HG03095 (cell line): Measurements from ENCODE around the gene MRPS33.
"Not testable (repeated sequence)": the region's sequence is repeated elsewhere in the genome, so short reads cannot be mapped to it uniquely, and the experiment has no call there.

Source experiments
- ATAC-seq: cut with Tn5 transposase; IDR thresholded peaks from one replicate; pipeline ENCODE4 v1.9.1; 2021; ENCODE audit warnings: moderate library complexity; ENCODE audit not compliant: unreplicated experiment

MRPS33 gene

GRCh38 chr7:141014524-141015395 lies at the start of gene MRPS33:
TSS of gene MRPS33 (minus strand) at chr7:141014952. CDS start at chr7:141010633, 4,319 bp downstream.
- ATAC-seq: peak; percentile 99

DNA sequence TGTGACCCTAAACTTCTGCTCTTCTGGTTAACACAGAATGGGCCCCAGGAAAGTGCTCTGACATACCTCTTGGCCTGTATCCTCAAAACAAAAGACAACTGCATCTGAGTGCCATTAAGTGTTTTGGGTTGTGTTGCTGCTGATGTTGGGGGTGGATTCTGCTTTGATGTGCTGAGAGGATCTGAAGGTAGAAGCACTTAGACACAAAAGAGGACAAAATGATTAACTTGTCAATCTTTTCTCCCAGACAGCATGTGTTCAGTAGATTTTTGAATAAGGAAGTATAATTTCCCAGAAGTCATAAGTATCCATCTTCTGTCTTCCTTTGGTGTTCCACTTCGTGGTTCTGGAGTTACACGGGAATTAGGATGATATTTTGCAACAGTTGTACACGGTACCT lies 43.0 kb upstream of the MRPS33 start:
- ATAC-seq: no peak

DNA sequence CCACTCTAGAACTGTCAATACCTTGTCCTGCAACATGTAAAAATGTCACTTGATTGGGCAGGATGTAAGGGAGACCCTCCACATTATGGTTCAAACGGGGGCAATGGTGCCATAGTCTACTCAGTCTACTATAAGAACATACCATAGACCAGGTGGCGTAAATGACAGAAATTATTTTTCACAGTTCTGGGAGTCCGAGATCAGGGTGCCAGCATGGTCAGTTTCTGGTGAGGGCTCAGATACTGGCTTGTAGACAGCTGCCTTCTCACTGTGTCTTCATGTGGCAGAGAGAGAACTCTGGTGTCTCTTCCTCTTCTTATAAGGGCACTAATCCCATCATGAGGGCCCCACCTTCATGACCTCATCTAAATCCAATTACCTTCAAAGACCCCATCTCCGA lies 40.4 kb upstream of the MRPS33 start:
- no peak for ATAC-seq

GRCh38 chr7:141053626-141054025 lies 38.9 kb upstream of the MRPS33 start:
- no peak for ATAC-seq

GRCh38 chr7:141045842-141046620 lies 31.3 kb upstream of the MRPS33 start:
- no peak for ATAC-seq

DNA sequence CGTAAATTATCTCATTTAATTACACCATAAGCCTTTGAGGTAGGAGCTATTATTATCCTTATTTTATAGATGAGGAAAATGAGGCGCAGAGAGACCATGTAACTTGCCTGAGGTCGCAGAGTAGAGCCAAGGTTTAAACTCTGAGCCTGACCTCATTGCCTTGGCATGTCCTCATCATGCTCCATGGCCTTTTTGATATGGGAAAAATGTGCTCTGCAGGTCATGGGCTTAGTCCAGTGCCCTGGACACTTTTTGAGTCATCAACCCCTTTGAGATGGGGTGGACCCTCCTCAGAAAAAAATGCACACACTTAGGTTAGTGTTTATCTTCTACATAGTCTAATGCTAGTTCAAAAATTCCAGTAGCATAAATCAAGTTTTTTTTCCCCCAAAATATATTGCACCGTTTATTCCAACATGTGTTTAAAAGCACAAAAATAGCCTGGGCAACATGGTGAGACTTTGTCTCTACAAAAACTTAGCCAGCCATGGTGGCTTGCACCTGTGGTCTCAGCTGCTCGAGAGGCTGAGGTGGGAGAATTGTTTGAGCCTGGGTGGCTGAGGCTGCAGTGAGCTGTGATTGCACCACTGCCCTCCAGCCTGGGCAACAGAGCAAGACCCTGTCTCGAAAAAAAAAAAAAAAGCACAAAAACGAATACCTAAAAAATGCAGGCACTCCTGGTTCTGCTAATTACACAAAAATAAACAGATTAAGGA lies 30.5 kb upstream of the MRPS33 start:
- ATAC-seq: no peak

DNA sequence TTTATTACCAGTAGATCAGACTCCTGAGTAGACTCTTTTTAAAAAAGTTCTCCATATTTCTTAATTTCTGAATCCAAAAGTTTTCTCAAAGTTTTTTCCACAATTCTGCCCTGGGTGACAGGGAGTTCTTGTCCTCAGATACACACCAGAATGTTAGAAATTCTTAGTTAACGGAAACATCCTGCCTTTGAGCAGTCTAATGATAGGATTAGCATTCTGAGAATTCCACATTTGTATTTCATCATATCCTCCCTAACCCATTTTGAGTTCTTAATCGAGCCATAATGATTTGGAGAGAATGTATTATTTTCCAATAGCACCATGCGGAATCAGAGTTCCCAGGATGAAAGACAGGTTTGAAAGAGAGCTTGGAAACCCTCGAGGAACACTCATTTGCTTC lies 28.9 kb upstream of the MRPS33 start:
- no peak for ATAC-seq

- ATAC-seq: no peak
Measured at GRCh38 chr7:141042222-141043193, 27.8 kb upstream of the MRPS33 start.

DNA sequence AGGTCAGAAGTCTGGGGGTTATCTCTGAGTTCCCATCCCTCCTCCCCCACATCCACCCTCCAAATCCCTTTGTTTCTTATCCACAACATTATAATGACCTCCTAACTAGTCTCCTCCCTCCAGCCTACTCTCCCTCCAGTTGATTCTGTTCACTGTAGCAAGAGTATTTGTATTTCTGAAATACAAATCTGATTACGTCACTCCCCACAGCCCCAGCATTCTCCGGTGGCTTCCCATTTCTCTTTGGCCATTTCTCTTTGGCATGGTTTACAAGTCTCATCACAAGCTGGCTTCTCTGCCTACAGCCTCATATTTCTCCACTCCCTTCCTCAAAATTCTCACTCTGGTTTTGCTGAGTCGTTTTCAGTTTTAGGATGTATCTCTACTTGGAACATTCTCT lies 24.6 kb upstream of the MRPS33 start:
- ATAC-seq: no peak

DNA sequence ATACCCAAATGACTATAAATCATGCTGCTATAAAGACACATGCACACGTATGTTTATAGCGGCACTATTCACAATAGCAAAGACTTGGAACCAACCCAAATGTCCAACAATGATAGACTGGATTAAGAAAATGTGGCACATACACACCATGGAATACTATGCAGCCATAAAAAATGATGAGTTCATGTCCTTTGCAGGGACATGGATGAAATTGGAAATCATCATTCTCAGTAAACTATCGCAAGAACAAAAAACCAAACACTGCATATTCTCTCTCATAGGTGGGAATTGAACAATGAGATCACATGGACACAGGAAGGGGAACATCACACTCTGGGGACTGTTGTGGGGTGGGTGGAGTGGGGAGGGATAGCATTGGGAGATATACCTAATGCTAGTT lies 23.3 kb upstream of the MRPS33 start:
- ATAC-seq: not testable (repeated sequence)

- ATAC-seq: not testable (repeated sequence)
Measured at GRCh38 chr7:141032539-141033323, 18.0 kb upstream of the MRPS33 start.

GRCh38 chr7:141028767-141029166 lies 14.0 kb upstream of the MRPS33 start:
- no peak for ATAC-seq

- no peak for ATAC-seq
Measured at GRCh38 chr7:141027043-141027442, 12.3 kb upstream of the MRPS33 start.

- no peak for ATAC-seq
Measured at GRCh38 chr7:141024668-141025067, 9.9 kb upstream of the MRPS33 start.

DNA sequence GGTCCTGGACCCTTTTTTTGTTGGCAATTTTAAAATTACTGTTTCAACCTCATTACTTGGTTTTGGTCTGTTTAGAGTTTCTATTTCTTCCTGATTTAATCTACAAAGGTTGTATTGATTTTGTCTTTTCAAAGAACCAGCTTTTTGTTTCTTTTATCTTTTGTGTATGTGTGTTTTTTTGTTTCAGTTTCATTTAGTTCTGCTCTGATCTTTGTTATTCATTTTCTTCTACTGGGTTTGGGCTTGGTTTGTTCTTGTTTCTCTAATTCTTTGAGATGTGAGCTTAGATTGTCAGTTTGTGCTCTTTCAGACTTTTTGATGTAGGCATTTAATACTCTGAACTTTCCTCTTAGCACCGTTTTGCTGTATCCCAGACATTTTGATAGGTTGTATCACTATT lies 8.5 kb upstream of the MRPS33 start:
- no peak for ATAC-seq

DNA sequence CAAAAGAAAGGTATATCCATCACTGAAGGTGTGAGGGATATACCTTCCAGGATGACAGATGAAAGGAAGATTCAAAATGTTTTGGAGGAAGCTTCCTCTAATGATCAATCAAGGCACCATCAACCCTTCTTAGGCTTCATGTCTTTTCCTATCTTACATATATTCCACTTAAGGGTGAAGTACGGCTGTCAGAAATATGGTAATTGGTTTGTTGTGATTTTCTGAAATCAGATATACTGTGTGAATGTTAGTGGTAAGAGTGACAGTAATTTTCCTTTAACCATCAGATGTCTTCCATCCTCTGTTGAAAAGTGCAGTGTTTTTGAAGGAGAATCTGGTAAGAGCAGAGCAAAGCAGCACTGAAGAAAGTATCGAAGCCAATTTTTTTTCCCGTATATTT lies 2.8 kb upstream of the MRPS33 start:
- ATAC-seq: no peak

DNA sequence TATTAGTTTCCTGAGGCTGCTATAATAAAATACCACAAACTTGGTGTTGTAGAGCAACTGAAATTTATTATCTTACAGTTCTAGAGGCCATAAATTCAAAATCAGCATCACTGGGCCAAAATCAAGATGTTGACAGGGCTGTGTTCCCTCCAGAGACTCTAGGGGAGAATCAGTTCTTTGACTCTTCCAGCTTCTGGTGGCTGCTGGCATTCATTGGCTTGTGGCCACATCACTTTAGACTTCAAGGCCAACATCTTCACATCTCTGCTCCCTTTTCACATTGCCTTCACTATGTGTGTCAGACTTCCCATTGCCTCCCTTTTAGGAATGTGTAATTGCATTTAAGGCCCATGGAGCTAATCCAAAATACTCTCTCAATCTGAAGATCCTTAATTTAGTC lies 1.6 kb upstream of the MRPS33 start:
- ATAC-seq: no peak

DNA sequence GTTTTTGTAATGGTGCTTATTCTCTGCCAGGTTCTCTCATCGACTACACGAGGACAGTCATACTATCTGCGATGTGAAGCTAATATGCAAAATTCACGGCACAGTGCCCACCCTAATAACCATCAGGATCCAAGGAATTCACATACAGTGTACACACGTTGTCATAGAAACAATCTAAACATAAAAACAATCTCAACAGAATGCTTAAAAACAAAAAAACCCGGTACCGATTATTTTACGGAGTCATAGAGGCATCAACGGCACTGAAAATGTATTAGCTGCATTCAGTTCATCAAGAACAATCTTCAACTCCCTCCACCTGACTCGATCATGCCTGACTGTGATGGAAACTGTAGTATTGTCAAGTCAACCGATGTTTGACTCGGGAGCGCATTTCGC lies 628 bp downstream of the MRPS33 start:
- peak; percentile 1 for ATAC-seq

- ATAC-seq: no peak
Measured at GRCh38 chr7:141013345-141013715, 1.4 kb downstream of the MRPS33 start.
